ENCODE measurements around the gene TUBB6.

Gene TUBB6

DNA sequence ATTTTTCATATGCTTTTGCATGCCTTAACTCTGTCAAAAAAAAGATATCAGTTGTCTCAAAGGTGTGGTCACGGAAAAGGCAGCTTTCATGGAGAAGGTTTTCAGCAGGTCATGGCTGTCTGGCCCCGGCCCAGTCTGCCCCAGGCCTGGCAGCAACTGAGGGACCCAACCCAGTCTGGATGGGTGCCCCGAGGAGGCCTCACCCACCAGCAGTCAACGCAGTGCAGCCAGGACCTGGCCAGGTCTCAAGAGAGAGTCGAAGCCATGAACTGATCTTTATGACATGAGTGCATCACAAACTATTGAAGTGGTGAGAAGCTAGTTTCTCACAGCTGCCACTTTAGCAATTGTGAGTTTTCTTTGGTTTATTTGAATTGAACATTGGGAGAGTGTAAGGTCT lies 7.9 kb downstream of the TUBB6 start:
- no peak for DNase-seq

DNA sequence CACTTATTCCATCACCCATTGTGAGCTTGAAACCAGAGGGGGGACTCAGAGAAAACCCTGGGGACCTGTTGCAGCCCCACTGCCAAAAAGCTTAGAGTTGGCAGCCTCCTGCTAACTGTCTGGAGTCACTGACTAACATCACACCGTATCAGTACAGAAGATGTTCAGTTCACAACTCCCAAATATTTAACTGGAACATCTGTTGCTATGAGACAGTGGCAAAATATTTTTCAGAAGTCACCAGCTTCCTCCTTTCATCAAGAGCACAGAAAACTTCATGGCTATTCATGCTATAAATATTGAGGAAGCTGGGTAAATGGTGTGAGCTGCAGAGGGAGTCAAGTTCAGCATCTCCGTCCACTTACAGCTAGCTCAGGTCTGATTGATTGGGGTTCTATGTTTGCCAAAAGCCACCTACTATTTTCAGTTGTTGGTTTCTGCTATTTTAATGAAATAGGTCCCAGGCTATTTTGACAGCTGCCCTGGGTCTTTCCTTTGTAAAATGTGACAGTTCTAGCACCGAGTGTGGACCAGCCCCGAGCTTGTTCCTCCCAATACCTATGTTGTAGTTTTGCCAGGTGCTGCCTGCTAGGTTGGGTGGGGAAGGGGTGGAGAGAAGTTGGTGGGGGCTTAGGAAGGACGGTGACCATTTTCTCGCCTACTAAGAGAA lies 9.8 kb downstream of the TUBB6 start:
- no peak for DNase-seq

DNA sequence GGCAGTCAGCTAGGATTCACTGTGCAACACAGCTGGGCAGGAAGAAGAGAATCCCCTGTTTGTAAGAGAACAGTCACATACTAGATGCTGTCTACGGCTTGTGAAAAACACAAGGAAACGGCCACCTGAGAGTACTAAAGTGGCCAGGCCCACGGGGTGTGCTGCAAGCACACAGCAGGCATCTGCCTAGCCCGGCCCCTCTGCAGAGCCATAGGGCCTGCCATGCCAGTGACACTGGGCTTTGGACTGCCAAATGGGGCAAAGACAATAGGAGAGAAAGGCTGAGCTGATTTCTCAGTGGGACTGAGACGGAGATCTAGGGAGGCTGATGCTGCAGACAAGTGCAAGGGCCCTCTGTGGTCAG lies 10.3 kb downstream of the TUBB6 start:
- no peak for DNase-seq

DNA sequence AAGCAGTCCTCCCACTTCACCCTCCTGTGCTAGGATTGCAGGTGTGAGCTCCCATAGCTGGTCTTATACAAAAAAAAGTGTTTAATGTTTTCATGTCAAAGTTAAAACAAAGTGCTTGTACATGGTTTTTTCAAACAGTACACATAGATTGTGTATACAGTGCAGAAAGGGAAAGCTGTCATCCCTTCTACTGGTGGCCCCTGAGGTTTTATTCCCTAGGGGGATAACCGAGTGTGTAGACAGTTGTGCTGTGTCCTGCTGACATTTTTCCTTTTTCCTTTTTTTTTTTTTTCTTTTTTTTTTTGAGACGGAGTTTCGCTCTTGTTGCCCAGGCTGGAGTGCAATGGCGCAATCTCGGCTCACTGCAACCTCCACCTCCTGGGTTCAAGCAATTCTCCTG lies 10.8 kb downstream of the TUBB6 start:
- no peak for DNase-seq

DNA sequence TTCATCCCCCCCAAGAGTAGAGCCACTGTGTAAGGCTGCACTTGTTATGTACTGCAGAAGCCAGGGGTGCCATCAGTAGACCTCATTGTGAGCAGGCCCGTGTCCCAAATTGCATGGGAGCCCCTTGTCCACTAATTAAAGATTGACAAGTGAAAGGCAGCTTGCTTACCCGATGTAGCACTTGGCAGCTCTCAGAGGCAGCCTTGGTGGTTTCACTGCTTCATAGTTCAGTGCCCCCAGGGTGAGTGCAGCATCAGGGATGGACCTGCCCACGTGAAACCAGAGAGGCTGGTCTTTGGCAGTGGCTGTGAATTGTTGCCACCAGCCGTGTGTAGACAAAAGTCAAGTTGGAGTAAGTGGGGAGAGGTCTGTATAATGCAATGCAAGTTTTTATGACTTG lies 13.3 kb downstream of the TUBB6 start:
- DNase-seq: no peak

DNA sequence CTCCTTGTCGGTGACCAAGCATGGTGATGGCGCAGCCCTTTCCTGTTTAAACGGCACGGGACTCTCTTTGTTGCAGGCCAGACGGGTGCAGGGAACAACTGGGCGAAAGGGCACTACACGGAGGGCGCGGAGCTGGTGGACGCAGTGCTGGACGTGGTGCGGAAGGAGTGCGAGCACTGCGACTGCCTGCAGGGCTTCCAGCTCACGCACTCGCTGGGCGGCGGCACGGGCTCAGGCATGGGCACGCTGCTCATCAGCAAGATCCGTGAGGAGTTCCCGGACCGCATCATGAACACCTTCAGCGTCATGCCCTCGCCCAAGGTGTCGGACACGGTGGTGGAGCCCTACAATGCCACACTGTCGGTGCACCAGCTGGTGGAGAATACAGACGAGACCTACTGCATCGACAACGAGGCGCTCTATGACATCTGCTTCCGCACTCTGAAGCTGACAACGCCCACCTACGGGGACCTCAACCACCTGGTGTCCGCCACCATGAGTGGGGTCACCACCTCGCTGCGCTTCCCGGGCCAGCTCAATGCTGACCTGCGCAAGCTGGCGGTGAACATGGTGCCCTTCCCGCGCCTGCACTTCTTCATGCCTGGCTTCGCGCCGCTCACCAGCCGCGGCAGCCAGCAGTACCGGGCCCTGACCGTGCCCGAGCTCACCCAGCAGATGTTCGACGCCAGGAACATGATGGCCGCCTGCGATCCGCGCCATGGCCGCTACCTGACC lies 17.1 kb downstream of the TUBB6 start:
- DNase-seq: no peak

DNA sequence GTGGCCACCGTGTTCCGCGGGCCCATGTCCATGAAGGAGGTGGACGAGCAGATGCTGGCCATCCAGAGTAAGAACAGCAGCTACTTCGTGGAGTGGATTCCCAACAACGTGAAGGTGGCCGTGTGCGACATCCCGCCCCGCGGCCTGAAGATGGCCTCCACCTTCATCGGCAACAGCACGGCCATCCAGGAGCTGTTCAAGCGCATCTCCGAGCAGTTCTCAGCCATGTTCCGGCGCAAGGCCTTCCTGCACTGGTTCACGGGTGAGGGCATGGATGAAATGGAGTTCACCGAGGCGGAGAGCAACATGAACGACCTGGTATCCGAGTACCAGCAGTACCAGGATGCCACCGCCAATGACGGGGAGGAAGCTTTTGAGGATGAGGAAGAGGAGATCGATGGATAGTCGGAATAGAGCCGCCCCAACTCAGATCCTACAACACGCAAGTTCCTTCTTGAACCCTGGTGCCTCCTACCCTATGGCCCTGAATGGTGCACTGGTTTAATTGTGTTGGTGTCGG lies 17.7 kb downstream of the TUBB6 start:
- no peak for DNase-seq

DNA sequence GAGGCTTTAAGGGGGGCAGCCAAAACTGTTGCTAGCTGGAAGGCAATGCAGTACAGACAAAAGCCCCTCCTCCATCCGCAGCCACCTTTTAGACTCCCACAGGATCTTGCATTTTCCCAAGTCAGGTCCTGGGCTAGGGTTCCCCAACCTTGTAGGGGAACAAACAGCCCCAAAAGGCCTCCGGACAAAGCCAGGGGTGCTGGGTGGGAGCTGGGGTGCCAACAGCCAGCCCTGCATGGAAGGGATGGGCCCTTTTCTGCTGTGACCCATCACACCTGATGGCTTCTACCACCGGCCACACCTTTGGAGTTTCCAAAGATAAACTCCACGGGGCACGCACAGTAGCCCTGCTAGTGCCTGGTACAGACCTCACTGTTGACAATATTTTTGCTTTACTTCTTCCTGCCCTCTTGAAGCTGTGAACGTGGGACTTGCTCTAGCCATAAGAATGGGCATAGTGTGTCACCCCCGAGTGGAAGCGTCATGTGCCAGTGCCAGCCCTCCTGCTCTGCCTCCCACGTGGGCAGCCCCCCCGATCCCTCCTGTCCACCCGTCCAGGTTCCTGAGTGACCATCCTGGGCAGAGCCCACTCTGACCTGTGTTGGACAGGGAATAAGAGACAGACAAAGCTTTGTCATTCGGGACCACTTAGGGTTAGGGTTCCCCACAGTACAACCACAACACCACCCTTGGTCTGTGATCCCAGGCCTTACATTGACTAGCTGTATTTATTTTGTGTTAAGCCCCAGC lies 18.8 kb downstream of the TUBB6 start:
- no peak for DNase-seq

DNA sequence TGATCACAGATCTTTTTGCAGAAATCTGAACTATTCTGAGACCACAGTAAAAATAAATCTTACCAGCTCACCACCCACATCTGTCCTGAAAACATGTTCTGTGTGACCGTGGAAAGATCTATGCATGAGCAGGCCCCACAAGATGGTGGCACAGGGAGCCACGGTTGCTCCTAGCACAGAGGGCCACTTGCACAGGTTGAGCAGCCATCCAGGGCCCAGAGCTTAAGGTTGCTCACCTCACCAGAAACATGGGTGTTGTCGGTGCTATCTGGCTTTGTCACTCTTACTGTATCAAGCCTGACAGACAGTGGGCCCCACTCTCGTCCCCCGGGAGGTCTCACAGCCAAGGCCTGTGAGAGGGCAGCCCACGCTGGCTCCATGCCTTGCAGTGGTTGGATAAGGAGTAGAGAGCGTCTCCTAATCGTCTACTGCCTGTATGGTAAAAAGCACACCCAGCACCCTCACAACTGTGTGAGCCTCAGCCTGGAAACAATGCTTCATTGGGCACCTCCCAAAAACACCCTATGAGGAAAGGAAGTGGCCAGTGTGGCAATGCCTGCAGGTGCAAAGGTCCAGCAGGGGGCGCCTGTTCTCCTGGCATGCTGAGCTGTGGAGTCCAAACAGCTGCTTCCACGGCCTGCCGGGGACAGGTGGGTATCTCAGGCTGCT lies 19.6 kb downstream of the TUBB6 start:
- no peak for DNase-seq

DNA sequence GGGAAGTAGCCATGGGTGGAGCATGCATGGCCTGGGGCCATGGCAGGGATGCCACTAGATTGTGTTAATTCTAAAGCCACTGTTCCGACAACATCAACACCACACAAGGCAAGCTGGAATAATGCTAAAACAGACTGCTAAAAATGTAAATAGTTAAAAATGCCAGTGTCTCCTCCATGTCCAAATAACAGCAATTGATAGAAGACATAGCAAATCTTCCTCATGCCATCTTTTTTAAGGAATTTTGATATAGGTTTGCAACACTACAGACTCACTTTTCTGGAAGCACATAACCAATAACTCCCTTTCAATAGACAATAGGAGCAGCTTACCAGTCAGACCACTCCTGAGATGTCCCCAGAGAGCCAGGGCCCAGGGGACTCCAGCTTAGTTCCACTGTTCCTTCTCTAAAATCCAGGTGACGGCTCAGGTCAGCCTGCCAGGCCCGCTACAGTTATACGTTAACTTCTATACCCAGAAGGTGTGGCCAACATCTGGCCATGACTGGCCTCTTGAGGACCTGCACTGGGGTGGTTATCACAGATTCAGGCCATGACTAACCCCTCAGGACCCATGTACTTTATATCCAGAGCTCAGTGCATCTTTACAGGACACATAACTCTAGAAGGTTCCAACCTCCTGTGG lies 20.3 kb downstream of the TUBB6 start:
- no peak for DNase-seq

DNA sequence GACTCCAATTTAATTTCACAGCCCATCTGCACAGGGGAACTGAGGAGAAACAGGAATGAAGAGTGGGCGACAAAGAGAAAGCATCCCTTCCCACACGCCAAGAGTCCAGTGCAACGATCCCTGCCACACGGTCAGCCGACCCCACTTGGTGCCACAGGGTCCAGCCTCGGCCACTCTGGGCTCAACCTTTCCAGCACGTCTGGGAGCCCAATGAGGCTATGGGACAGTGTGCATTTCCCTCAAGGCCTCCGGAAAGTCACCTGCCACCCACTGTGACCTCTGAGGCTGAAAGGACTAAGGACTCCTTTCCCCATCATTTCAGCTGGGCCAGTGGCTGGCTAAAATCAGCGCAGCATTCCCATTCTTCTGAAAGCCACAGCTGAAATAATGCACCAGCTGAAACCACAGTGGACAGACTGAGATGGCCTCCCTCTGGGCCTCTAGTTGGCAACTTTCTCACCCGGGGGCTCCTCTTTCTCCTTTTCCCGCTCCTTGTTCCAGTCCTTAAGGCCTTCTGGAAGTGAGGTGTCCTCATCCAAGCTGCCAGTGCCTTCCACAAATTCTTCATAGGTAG lies 21.2 kb downstream of the TUBB6 start:
- DNase-seq: no peak

DNA sequence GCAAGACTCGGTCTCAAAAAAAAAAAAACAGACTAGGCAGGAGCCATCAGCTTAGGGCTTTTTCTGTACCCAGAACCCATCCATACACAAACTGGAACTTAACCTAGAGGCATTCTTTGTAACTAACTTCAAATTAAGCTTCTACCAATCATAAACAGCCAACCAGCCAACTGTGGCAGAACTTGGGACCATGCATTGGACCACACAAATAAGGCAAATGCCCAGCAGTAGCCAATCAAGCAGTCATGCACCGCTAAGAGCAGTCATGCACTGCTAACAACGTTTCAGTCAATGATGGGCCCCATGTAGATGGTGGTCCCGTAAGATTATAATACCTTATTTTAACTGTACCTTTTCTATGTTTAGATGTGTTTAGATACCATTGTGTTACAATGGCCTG lies 22.7 kb downstream of the TUBB6 start:
- no peak for DNase-seq

DNA sequence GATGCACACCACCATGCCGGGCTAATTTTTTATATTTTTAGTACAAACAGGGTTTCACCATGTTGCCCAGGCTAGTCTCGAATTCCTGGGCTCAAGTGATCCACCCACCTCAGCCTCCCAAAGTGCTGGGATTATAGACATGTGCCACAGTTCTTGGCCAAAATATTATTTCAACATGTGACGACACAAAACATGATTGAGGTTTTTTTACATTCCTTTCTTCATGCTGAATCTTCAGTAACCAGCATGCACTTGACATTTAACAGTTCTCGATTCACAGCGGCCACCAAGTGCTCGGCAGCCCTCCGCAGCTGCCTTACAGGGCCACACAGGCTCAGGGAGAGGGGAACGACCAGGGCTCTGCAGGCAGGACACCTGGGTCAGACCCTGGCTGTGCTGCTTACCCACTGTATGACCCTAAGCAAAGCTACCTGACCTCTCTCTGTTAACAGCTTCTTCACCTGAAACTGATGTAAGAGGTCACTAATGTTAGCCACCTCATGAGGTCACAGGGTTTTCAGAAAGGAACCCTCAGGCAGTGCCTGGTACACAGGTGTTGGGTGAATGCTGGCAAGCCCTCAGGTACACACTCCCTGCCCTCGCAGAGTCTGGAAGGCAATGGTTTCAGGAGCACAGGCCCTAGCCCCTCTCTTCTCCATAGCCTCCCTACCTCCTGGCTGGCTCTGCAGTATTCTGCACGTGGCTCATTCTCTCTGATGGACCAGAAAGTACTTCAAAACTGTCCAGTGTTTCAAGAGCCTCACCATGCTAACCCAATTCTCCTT lies 25.7 kb downstream of the TUBB6 start:
- no peak for DNase-seq

DNA sequence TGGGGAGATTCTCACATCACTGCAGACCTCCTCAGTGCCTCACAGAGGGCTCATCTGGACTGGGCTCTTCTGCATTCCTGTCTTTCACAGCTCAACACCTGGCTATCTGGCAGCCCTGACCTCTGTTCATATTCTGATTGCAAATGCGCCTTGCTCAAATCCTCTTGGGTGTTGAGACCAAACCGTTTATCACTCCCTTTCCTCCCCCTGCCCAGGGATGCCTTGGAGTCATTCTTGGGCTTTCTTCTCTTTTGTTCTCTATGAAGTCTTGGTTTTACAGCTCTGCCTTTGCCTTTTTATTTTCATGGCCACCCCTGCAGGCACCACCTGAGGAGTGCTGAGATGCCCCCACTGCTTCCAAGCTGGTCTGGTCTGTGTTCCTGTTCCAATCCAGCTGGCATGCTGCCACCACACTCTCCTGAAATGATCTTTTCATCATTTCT lies 26.3 kb downstream of the TUBB6 start:
- DNase-seq: no peak

DNA sequence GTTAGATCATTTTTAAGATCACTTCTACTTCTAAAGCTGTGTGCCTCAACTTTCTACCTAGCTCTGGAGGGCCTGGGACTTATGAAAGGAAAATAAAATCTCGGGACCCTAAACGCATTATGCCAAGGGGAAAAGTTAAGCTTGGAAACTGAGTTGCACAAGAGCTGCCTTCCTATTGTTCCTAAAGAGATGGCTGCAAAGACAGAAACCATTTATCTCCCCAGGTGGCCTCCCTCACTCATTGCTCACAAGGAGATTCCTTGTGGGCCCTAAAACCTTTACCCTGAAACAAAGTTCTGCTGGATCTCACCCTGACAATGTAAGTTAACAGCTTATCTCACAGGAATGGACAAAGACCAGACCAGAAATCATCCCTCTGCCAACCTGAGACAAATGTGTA lies 26.8 kb downstream of the TUBB6 start:
- no peak for DNase-seq

DNA sequence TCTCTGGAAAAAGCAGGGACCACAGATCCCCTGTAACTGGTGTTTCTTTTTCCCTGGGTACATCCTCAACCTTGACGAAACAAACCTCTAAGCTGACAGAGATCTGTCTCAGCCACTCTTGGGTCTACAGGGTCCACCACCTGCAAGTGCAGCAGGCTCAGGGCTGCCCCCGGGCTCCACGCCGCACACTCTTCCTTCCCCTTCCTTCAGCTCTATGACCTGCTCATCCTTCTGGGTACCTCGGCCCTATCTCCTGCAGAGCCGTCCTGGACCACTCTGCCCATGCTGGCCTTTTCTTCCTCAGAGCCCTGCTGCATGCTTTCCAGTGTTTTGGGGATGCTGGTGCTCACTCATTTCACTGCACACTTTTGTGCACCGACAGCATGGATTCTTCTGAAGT lies 27.5 kb downstream of the TUBB6 start:
- DNase-seq: no peak

DNA sequence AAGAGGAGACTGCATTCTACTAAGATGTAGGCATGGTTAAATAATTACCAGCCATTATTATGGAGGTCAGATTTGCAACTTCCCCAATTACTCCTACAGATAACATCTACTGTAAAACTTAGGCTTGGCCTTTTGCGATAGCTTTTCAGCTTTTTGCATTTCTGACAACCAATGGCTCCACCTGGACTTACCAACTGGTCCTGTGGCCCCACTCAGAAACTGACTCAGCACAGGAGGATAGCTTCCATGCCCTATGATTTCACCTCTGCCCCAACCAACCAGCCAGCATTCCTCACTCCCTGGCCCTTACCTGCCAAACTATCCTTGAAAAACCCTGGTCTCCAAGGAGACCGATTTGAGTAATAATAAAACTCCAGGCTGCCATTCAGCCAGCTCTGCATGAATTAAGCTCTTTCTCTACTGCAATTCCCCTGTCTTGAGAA lies 28.2 kb downstream of the TUBB6 start:
- no peak for DNase-seq

DNA sequence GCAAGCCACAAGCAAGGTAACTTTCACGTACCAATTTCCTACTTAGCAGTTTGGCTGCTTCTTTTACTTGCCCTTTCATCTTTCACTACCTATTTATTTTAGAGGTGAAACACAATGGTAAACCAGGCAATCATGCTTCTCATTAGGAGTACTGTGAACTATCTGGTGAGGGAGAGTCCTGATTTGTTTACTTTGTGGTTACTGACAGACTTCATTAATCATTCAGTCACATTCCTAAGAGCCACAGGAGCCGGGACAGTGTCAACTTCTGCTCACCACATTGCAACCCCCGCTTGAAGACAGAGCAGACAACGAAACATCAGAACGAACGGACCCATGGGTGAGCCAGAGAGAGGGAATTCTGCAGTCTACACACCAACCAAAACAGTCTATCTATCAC lies 28.8 kb downstream of the TUBB6 start:
- no peak for DNase-seq

DNA sequence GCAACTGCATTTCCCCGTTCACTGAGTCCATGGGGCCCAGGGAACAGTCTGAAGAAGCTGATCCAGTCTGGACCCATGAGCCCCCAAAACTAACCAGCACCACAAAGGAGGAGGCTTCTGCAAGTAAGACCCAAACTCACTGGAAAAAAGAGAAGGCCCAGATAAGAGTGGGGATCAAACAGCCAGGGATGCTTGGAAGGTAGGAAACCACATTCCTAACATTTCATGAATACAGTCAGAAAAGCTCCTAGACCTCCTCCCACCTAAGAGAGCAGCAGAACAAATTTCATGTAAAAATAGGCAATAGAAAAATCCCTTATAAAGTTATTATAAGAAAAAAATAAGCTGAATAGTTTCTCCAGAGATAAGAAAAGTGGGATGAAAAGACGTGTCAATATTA lies 30.3 kb downstream of the TUBB6 start:
- DNase-seq: no peak

DNA sequence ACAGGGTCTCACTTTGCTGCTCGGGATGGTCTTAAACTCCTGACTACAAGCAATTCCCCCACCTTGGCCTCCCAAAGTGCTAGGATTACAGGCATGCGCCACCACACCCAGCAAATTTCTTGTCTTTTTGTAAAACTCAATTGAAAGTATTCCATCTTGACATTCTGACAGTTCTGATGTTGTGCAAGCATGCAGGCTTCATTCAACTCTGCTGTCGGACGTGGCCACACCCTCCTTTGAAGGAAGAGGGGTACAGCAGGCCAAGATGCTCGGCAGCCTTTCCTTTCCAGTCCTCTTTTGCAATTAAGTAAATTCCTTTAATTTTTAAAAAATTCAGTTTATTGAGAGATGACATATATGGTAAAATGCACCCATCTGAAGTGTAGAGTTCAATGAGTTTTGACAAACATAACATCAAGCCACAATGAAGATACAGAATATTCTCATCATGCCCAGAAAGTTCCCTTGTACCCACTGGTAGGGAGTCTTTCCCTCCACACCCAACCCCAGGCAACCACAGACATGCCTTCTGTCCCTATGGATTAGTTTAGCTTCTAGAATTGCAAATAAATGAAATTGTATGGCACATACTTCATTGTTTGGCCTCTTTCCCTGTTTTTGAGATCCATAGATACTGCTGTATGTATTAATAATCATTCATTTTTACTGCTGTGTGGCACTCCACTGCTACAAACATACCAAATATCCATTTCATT lies 33.1 kb downstream of the TUBB6 start:
- DNase-seq: no peak

DNA sequence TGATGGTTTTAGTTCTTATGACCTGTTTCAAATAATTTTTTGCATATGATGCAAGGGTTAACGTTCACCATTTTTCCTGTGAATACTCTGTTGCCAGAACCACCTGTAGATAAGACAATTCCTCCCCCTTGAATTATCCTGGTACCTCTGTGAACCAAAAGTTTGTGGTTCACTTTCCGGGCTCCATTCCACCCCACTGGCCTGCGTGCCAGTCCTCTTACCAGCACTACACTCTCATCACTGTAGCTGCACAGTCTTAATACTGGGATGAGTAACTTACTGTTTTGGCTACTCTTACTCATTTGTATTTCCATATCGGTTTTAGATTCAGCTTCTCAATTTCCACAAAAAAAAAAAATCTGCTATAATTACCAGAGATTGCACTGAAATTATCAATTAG lies 34.6 kb downstream of the TUBB6 start:
- DNase-seq: no peak
